Measurements from ENCODE around the gene OR2V2. TPM values are rescaled to one million over a fixed set of nuclear protein-coding genes. Genes with fewer than 3 reads are reported as not detected.
A peak's percentile ranks its signal among the peaks of the same experiment; 100 is the strongest.
"Not testable (repeated sequence)": the region's sequence is repeated elsewhere in the genome, so short reads cannot be mapped to it uniquely, and the experiment has no call there.

OR2V2 gene
- total RNA-seq, 2 experiments from 2014 or later = not detected

DNA sequence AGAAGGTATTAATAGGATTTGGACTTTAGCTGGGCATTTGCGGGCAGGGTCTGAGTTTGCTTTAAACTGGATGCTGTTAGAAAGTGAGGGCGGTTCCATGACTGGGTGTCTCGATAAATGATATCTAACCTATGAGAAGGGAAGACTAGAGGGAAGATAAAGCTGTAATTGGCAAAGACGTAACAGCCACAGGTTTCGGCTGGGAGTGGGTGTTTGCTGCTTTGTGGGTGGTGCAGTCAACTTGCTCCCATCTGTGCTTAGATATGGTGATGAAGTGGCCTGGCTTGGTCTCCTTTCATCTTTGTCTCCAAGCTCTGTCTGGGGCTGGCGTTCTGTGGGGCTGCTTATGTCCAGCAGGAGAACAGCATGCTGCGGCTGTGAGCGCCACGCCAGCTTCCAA is 39.7 kb upstream of the OR2V2 start:
- H3K4me3 Mint-ChIP-seq = no peak overlapping the region
- POLR2A ChIA-PET = no interaction called here
- ATAC-seq (ENCODE audit: low read depth) (no peak), DNase-seq (no peak)
- H3K4me1 Mint-ChIP-seq = peaks cover 9% of the 10 kb centered on the region
- no peaks in the 10 kb centered on the region for H3K36me3 Mint-ChIP-seq
- no peak overlapping the region for H3K27ac Mint-ChIP-seq
- peaks cover 45% of the 10 kb centered on the region for H3K27me3 Mint-ChIP-seq
- no peaks in the 10 kb centered on the region for H3K9me3 Mint-ChIP-seq

DNA sequence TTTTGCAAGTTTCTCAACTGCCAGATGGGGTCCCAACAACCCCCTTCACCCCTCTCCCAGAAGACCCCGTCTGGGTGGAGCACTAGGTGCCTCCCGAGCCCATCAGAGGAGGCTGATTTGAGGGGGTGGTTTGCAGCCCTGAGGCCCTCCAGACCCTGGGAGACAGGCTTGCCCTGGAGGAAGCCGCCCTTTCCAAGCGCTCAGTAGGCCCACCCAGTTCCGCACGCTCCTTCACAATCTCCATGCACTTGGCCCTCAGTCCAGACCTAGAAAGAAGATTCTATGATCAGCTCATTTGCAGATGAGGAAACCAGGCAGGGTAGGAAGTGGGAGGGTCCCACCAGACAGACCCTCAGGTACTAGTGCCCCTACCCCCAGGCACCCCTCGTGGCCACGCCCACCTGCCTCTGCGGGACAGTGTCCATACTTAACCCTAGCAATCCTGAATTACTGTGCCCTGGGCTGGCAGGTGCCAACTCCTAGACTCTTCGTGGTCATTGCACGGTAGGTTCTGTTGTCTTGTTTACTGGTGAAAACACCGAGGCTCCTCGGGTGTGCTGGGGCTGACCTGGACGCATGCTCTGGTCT is 38.7 kb upstream of the OR2V2 start:
- H3K9me3 Mint-ChIP-seq = no peaks in the 10 kb centered on the region
- H3K4me3 Mint-ChIP-seq = no peak overlapping the region
- POLR2A ChIA-PET = no interaction called here
- DNase-seq (no peak), ATAC-seq (ENCODE audit: low read depth) (no peak)
- peaks cover 9% of the 10 kb centered on the region for H3K4me1 Mint-ChIP-seq
- peaks cover 45% of the 10 kb centered on the region for H3K27me3 Mint-ChIP-seq
- H3K36me3 Mint-ChIP-seq = no peaks in the 10 kb centered on the region
- H3K27ac Mint-ChIP-seq = no peak overlapping the region

DNA sequence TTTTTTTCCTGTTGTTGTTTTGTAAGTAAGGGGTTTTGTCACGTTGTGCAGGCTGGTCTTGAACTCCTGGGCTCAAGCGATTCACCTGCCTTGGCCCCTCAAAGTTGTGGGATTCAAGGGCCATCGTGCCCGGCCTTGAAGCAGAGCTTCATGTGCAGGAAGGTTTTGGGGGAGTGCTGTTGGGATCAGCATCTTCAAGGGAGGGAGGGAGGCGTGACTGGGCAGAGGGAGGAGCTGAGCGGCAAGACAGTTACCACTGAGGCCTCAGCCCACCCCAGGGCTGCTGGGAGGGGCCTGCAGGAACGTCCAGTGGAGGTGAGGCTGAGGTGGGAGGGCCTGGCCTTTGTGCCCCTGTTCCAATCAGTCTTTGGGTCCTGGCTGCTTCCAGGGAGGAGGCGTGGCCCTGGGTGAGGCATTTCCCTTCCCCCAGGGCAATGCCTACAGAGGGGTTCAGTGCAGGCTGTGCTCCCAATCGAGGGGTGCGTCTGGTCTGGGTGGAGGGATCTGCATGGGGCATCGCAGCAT is 37.8 kb upstream of the OR2V2 start:
- no peak overlapping the region for H3K4me3 Mint-ChIP-seq
- POLR2A ChIA-PET = no interaction called here
- H3K36me3 Mint-ChIP-seq = no peaks in the 10 kb centered on the region
- ATAC-seq (ENCODE audit: low read depth) (no peak), DNase-seq (no peak)
- H3K4me1 Mint-ChIP-seq = peaks cover 3% of the 10 kb centered on the region
- H3K27me3 Mint-ChIP-seq = peaks cover 46% of the 10 kb centered on the region
- no peak overlapping the region for H3K27ac Mint-ChIP-seq
- H3K9me3 Mint-ChIP-seq = peaks cover under 1% of the 10 kb centered on the region

GRCh38 chr5:181111010-181111409 is 36.4 kb upstream of the OR2V2 start:
- Mint-ChIP-seq H3K4me1 (peaks cover 5% of the 10 kb centered on the region), H3K27me3 (peaks cover 48% of the 10 kb centered on the region), H3K27ac (no peak overlapping the region), H3K9me3 (peaks cover 2% of the 10 kb centered on the region), H3K4me3 (no peak overlapping the region), H3K36me3 (no peaks in the 10 kb centered on the region)
- DNase-seq = no peak
- POLR2A ChIA-PET = no interaction called here
- no peak for ATAC-seq (ENCODE audit: low read depth)

- Mint-ChIP-seq H3K4me3 (no peak overlapping the region), H3K36me3 (no peaks in the 10 kb centered on the region), H3K27me3 (peaks cover 57% of the 10 kb centered on the region), H3K4me1 (peaks cover 5% of the 10 kb centered on the region), H3K9me3 (peaks cover 2% of the 10 kb centered on the region), H3K27ac (no peak overlapping the region)
- DNase-seq (no peak), ATAC-seq (ENCODE audit: low read depth) (no peak)
- POLR2A ChIA-PET = no interaction called here
These were observed 34.9 kb upstream of the OR2V2 start for GRCh38 chr5:181112476-181112875.

GRCh38 chr5:181113572-181113971 is 33.8 kb upstream of the OR2V2 start:
- H3K36me3 Mint-ChIP-seq; DNase-seq; ATAC-seq (ENCODE audit: low read depth); H3K4me3 Mint-ChIP-seq; H3K4me1 Mint-ChIP-seq; H3K27ac Mint-ChIP-seq; H3K9me3 Mint-ChIP-seq: not testable (repeated sequence)
- peaks cover 54% of the 10 kb centered on the region for H3K27me3 Mint-ChIP-seq
- POLR2A ChIA-PET = interaction anchor here (0.7 kb wide), 1 partner anchor 26 kb away, joined by 3 read pairs; no protein-coding TSS in a partner anchor

DNA sequence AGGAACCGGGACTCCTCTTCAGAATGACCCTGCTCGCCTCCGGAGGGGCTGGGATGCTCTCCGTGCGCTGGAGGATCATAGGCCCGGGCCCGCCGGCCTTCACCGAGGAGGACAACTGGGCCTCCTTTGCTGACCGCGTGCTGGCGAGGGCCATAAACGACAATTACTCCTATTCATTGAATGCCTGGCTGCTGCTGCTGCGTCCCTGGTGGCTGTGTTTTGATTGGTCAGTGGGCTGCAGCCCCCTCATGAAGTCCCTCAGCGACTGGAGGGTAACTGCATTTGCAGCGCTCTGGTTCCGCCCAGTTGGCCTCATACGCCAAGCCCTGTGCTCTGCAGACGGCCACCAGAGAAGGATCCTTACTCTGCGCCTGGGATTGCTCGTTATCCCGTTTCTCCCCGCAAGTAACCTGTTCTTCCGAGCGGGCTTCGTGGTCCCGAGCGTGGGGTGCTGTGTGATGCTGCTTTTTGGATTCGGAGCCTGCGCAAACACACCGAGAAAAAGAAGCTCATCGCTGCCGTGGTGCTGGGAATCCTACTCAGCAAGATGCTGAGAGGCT is 33.0 kb upstream of the OR2V2 start:
- H3K4me3 Mint-ChIP-seq = peak overlapping the region; percentile 33
- peaks cover 5% of the 10 kb centered on the region for H3K4me1 Mint-ChIP-seq
- peaks cover 2% of the 10 kb centered on the region for H3K9me3 Mint-ChIP-seq
- no peak for ATAC-seq (ENCODE audit: low read depth)
- H3K27ac Mint-ChIP-seq = no peak overlapping the region
- H3K27me3 Mint-ChIP-seq = peaks cover 55% of the 10 kb centered on the region
- no peaks in the 10 kb centered on the region for H3K36me3 Mint-ChIP-seq
- POLR2A ChIA-PET = no interaction called here
- no peak for DNase-seq

- DNase-seq = no peak
- Mint-ChIP-seq H3K36me3 (no peaks in the 10 kb centered on the region), H3K4me1 (peaks cover 5% of the 10 kb centered on the region), H3K27me3 (peaks cover 58% of the 10 kb centered on the region), H3K4me3 (peak overlapping the region; percentile 20), H3K9me3 (peaks cover 2% of the 10 kb centered on the region), H3K27ac (no peak overlapping the region)
- POLR2A ChIA-PET = no interaction called here
- no peak for ATAC-seq (ENCODE audit: low read depth)
These were observed 32.3 kb upstream of the OR2V2 start for GRCh38 chr5:181114844-181115778.

DNA sequence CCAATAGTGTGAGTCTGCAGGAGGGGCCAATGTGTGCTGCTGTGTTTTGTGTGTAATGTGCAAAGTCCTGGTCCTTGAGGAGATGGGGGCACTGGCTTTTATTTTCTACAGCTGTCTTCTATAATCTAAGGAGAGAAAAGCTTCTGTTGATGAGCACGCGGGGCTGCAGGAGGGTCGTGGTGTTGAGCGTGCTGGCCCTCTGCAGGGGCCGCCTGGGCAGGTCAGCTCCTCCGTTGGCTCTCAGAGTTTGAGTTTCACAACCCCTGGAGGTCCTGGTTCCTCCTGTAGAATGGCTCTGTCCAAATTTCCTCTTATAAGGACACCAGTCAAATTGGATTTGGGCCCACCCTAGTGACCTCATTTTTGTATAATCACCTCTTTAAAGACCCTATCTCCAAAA is 29.0 kb upstream of the OR2V2 start:
- peaks cover 5% of the 10 kb centered on the region for H3K4me1 Mint-ChIP-seq

DNA sequence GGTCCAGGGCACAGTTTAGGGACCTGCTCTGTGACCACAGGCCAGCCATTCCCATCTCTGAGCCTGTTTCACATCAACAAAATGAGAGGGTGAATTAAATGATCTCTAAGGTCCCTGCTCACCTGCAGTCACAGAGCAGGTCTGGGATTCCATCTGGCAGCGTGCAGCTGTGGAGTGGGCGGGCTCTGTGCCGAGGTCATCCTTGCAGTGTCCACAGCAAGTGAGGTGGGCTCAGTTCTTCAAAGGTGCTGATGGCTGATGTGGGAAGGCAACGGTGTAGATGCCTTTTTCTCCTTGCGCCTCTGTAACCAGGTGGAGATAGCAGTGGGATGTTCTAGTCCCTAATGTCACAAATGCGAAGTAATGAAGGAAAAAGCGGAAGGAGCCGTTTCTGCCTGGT is 28.3 kb upstream of the OR2V2 start:
- Mint-ChIP-seq H3K4me3 (no peak overlapping the region), H3K9me3 (peaks cover 2% of the 10 kb centered on the region), H3K27ac (no peak overlapping the region)

More for the DNA sequence above, 29.0 kb upstream of the OR2V2 start:
- DNase-seq (no peak), ATAC-seq (ENCODE audit: low read depth) (no peak)
- H3K27ac Mint-ChIP-seq = no peak overlapping the region
- peaks cover 2% of the 10 kb centered on the region for H3K9me3 Mint-ChIP-seq
- peaks cover 60% of the 10 kb centered on the region for H3K27me3 Mint-ChIP-seq
- no peaks in the 10 kb centered on the region for H3K36me3 Mint-ChIP-seq
- POLR2A ChIA-PET = interaction anchor here (0.6 kb wide), 1 partner anchor 52 kb away, joined by 4 read pairs; no protein-coding TSS in a partner anchor
- no peak overlapping the region for H3K4me3 Mint-ChIP-seq

GRCh38 chr5:181120306-181120705 is 27.1 kb upstream of the OR2V2 start:
- ATAC-seq (ENCODE audit: low read depth) (no peak), DNase-seq (no peak)
- POLR2A ChIA-PET = no interaction called here
- H3K4me1 Mint-ChIP-seq = peaks cover 4% of the 10 kb centered on the region
- H3K27me3 Mint-ChIP-seq = peaks cover 46% of the 10 kb centered on the region
- H3K9me3 Mint-ChIP-seq = no peaks in the 10 kb centered on the region
- H3K36me3 Mint-ChIP-seq = no peaks in the 10 kb centered on the region
- H3K4me3 Mint-ChIP-seq = no peak overlapping the region
- H3K27ac Mint-ChIP-seq = no peak overlapping the region

More for the DNA sequence above, 28.3 kb upstream of the OR2V2 start:
- Mint-ChIP-seq H3K27me3 (peaks cover 58% of the 10 kb centered on the region), H3K4me1 (peaks cover 5% of the 10 kb centered on the region), H3K36me3 (no peaks in the 10 kb centered on the region)
- no peak for ATAC-seq (ENCODE audit: low read depth)
- no peak for DNase-seq
- POLR2A ChIA-PET = no interaction called here

DNA sequence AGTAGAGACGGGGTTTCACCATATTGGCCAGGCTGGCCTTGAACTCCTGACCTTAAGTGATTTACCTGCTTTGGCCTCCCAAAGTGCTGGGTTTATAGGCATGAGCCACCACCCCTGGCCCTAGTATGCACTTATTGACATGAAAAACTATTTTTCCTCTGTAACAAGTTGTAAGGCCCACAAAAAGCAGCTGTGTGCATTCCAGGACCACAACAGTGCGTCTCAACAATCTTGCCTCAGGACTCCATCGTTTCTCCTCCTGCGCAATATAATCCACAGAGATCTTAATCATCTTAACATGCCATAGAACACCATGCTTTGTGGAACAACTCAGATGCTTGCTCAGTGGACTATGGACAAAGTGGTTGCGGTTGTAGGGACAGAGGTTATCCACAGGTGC is 26.6 kb upstream of the OR2V2 start:
- Mint-ChIP-seq H3K4me1 (peaks cover 4% of the 10 kb centered on the region), H3K36me3 (no peaks in the 10 kb centered on the region), H3K27ac (no peak overlapping the region), H3K4me3 (no peak overlapping the region), H3K9me3 (no peaks in the 10 kb centered on the region), H3K27me3 (peaks cover 42% of the 10 kb centered on the region)
- ATAC-seq (ENCODE audit: low read depth) (no peak), DNase-seq (no peak)
- POLR2A ChIA-PET = no interaction called here

GRCh38 chr5:181121675-181122561 is 25.5 kb upstream of the OR2V2 start:
- no peak for ATAC-seq (ENCODE audit: low read depth)
- Mint-ChIP-seq H3K9me3 (no peaks in the 10 kb centered on the region), H3K27ac (no peak overlapping the region), H3K4me1 (peaks cover 4% of the 10 kb centered on the region), H3K27me3 (peaks cover 30% of the 10 kb centered on the region), H3K36me3 (no peaks in the 10 kb centered on the region), H3K4me3 (no peak overlapping the region)
- POLR2A ChIA-PET = no interaction called here
- no peak for DNase-seq

Data from activated naive CD8-positive, alpha-beta T cell treated with anti-CD3 and anti-CD28 coated beads, Interleukin-2, amount 10 ng/mL, durations not matched to agents 7 days and 5 days (primary cell).